Activated CD4-positive, CD25-positive, alpha-beta regulatory T cell treated with anti-CD3 and anti-CD28 coated beads, Interleukin-2, amount 50 U/mL, for 16 hours (primary cell): ENCODE measurements around the gene PRAMEF9.
"Not testable (repeated sequence)": the region's sequence is repeated elsewhere in the genome, so short reads cannot be mapped to it uniquely, and the experiment has no call there.

Experiments
- DNase-seq: peaks from one replicate; pipeline ENCODE4 v3.0.0-alpha.2; 2020; ENCODE audit warnings: low read depth, low spot score

Gene PRAMEF9

DNA sequence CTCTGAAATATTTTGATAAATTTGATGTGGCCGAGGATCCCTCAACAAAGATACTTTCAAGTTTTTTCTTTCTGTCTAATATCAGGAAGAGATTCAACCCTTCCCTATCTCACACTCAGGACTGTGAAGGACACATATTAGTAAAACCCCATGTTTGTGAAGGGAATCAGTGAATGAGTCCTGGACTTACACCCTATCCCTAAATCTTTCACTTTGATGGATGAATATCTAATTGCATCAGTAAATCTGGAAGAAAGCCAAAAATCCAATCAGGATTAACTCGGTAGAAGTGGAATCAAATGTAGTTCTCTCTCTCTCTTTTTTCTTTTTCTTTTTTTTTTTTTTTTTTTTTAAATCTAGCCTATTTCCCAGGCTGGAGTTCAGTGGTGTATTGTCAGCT, at the start of gene PRAMEF9:
Gene PRAMEF9, plus strand, starts transcription at position 301 of the 400 bp plus-strand sequence. CDS start 3,433 bp downstream, outside the sequence.
- DNase-seq: not testable (repeated sequence)

DNA sequence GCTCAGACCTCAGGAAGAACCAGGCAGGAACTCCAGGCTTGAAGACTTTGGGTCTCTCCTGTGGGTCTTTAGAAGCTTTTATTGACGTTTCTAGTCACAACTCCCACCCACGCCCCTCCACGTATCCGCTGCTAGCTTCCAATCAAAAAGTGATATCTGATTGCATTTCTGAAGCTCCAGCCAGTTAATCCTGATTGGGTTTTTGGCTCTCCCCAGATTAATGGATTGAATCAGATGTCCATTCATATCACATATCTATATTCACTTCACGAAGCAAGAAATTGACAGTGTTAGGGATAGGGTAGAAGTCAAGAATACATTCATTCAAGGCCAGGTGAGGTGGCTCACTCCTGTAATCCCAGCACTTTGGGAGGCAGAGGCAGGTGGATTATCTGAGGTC, 15.7 kb upstream of the PRAMEF9 start, which contains the start of gene PRAMEF26:
Gene PRAMEF26, minus strand, starts transcription at position 101 of the 400 bp plus-strand sequence. CDS start 2,914 bp downstream, outside the sequence.
- not testable (repeated sequence) for DNase-seq

- DNase-seq: not testable (repeated sequence)
Measured at GRCh38 chr1:13165531-13165930, 6.1 kb upstream of the PRAMEF9 start, which contains the start of gene HNRNPCL4. Gene HNRNPCL4 (minus strand): TSS chr1:13165631. CDS start chr1:13165467, 164 bp downstream.

DNA sequence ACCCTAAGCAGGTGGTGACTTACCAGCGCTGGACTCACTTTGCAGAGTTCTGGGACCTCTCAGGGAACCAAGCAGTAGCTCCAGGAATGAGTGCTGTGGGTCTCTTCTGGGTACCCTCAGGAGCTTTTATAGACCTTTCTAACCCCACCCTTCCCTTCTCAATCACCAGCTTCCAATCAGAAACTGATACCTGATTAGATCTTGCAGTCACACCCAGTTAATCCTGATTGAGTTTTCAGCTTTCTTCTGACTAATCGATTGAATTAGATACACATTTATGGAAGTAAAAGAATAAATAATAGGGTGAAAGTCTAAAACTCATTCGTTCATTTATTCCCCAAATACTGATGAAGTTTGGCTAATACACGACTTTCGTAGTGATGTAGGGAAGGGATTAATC, 29.7 kb downstream of the PRAMEF9 start, which contains the start of gene PRAMEF13:
Gene PRAMEF13, minus strand, starts transcription at position 101 of the 400 bp plus-strand sequence. CDS start 1,820 bp downstream, outside the sequence.
- DNase-seq: not testable (repeated sequence)

DNA sequence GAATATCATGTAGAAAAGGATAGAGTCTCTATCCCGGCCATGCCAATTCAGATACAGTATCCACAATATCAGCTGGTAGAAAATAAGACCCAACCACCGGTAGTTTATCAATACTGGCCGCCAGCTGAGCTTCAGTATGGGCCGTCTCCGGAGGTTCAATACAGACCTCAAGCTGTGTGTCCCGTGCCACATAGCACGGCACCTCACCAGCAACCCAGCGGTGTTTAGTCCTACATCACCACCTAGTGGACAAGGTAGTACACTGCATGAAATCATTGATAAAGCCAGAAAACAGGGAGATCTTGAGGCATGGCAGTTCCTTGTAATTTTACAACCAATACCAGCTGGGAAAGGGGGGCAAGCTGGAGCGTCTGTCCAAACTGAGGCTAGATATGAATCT, 37.1 kb downstream of the PRAMEF9 start:
- not testable (repeated sequence) for DNase-seq

DNA sequence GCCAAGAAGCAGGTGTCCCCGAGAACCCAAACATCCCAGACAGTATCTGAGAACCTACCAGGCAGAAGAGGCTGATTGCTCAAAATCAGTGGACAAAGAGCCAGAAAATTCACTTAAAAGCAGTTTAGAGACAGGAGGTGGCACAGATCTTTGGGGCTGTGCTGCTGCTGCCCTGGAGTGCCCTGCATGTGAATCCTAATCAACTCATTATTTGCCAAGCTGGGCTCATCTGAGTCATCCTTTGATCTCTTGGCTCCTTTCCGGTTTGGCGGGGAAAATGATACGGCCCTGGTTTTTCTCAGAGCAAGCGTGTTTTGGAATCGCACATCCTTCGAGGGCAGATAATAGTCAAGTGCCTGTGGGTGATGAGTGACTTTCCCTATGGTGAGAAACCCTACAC, 45.0 kb downstream of the PRAMEF9 start:
- DNase-seq: not testable (repeated sequence)

GRCh38 chr1:13219203-13219602, 47.6 kb downstream of the PRAMEF9 start:
- not testable (repeated sequence) for DNase-seq

DNA sequence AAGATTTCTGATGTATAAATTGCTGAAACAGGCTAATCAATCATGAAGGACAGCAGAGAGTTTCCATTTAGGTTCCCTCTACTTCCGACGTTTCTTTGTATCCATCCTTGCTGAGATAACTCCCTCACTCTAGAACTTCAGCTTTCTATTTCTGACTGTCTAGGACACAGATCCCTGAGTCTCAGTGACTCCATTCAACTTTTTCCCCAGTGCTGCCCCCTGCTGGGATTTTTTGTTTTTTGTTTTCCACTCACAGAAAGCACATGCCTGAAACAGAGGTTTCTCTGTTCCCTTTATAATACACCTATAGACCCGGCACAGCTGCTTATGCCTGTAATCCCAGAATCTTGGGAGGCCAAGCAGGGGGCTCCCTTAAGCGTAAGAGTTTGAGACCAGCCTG, 51.1 kb downstream of the PRAMEF9 start:
- DNase-seq: not testable (repeated sequence)

DNA sequence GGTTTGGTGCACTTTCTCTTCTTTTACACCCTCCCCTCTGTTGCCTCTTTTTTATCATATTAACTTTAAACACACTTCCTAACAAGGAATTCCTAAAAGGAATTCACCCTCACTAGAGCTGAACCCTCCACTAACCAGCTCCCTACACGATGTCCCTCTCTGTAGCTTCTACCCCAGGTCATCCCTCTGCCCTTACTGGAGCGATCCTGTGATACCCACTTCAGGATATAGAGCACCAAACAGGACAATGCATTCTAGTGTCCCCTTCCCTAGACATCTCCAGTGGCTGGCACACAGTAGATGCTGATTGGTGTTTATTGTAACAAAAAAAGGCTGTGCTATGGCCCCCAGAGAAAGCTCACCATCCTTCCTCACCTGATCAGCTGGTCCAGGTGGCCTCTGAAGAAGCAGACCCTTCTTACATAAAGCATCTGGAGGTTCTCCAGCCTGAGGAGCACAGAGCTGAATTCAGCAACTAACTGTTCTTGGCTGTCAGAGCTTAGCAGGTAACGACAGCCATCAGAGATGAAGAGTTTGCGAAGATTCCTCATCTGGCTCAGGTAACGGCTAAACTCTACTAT, 52.9 kb downstream of the PRAMEF9 start:
- no peak for DNase-seq

DNA sequence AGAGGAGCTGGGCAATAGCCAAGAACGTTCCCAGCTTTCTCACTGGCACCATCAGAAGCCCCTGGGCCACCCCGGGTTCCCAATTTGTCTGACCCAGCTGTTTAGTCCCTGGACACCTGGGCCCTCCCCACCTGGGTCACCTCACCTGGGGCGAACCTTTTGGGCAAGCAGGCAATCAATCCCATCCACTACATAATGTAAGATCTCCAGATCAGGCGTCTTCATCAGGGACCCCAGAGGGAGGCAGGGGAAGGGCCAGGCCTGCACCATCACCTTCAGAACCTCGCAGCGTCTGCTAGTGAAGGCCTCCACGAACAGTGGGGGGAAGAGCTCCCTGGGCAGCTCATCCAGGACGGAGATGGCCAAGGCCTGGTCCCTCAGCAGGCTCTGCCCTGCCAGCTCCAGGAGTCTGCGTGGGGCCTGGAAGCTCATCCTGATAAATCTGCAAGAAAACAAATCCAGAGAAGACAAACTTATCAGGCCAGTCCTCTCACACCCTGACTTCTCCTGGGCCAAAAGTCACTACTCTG, 54.1 kb downstream of the PRAMEF9 start, which contains the start of gene PRAMEF18:
Gene PRAMEF18, minus strand, starts transcription at position 480 of the 530 bp plus-strand sequence. Its CDS starts 48 bp downstream, at position 432.
- DNase-seq: not testable (repeated sequence)

- not testable (repeated sequence) for DNase-seq
Measured at GRCh38 chr1:13227271-13228055, 55.8 kb downstream of the PRAMEF9 start.

GRCh38 chr1:13228343-13228781, 56.7 kb downstream of the PRAMEF9 start:
- DNase-seq: peak; percentile 25
